PC-3 (cell line): Measurements from ENCODE around the gene RPS6KC1. TPM values are rescaled to one million over a fixed set of nuclear protein-coding genes. Genes with fewer than 3 reads are reported as not detected.

Experiments
- ATAC-seq: fragments of 200-7000 bp; cut with Tn5 transposase; 2 replicates; pipeline ENCODE4 v1.9.1; 2020; ENCODE audit warnings: mild to moderate bottlenecking, moderate library complexity
- BruUV-seq: library from RNA; stranded (reverse); fragments of 400-500 nt; replicated peaks from 2 replicates; lab custom pipeline; 2021; lab: Mats Ljungman, UMichigan
- CTCF ChIA-PET: fragments of 300-600 bp; sonication (Branson Sonifier 250); formaldehyde crosslinking; loops from one replicate; lab custom pipeline; 2022; ENCODE audit warnings: antibody characterized with exemption; lab: Charles Lee
- POLR2A ChIA-PET: fragments of 300-600 bp; sonication (Branson Sonifier 250); formaldehyde crosslinking; loops from one replicate; lab custom pipeline; 2022; ENCODE audit warnings: antibody characterized with exemption; ENCODE audit not compliant: unreplicated experiment; lab: Charles Lee
- DNase-seq: peaks from one replicate; pipeline ENCODE4 v3.0.0-alpha.2; 2015
- H2AFZ ChIP-seq: fragments of 300-600 bp; sonication (generic); 2 replicates; pipeline ENCODE4 v1.6.0; 2016; ENCODE audit warnings: antibody characterized with exemption, low read length
- H3F3A ChIP-seq: fragments of 300-600 bp; sonication (generic); one replicate; pipeline ENCODE4 v1.6.0; 2017; ENCODE audit warnings: antibody characterized with exemption, low read length, control low read depth, mild to moderate bottlenecking; ENCODE audit not compliant: unreplicated experiment
- H3K27ac ChIP-seq: fragments of 300-600 bp; sonication (generic); 2 replicates; pipeline ENCODE4 v1.5.1; 2016; ENCODE audit warnings: mild to moderate bottlenecking, low read length
- H3K27me3 ChIP-seq: fragments of 300-600 bp; sonication (generic); 2 replicates; pipeline ENCODE4 v1.6.1; 2016; ENCODE audit warnings: low read length, mixed read lengths
- H3K36me3 ChIP-seq: fragments of 300-600 bp; sonication (generic); 2 replicates; pipeline ENCODE4 v1.6.1; 2016; ENCODE audit warnings: low read depth, mixed run types, low read length, mixed read lengths
- H3K4me1 ChIP-seq: fragments of 300-600 bp; sonication (generic); 2 replicates; pipeline ENCODE4 v1.5.1; 2016; ENCODE audit warnings: low read length; ENCODE audit not compliant: insufficient read depth
- H3K4me2 ChIP-seq: fragments of 300-600 bp; sonication (generic); 2 replicates; pipeline ENCODE4 v1.6.0; 2016; ENCODE audit warnings: low read length
- H3K4me3 ChIP-seq: fragments of 300-600 bp; sonication (generic); 2 replicates; pipeline ENCODE4 v1.5.1; 2016; ENCODE audit warnings: mild to moderate bottlenecking, low read length, mixed read lengths
- H3K79me2 ChIP-seq: fragments of 300-600 bp; sonication (generic); 2 replicates; pipeline ENCODE4 v1.6.1; 2017; ENCODE audit warnings: low read length, mixed read lengths
- H3K9ac ChIP-seq: fragments of 300-600 bp; sonication (generic); 2 replicates; pipeline ENCODE4 v1.6.0; 2016; ENCODE audit warnings: mild to moderate bottlenecking, low read length
- H3K9me2 ChIP-seq: fragments of 300-600 bp; sonication (generic); replicated peaks from 2 replicates; pipeline ENCODE4 v1.6.1; 2016; ENCODE audit warnings: mixed run types, low read length, mixed read lengths
- H3K9me3 ChIP-seq: fragments of 300-600 bp; sonication (generic); 2 replicates; pipeline ENCODE4 v1.6.1; 2016; ENCODE audit warnings: low read length, mixed read lengths
- H4K20me1 ChIP-seq: fragments of 300-600 bp; sonication (generic); 2 replicates; pipeline ENCODE4 v1.6.1; 2016; ENCODE audit warnings: low read length, mixed read lengths
- EZH2 ChIP-seq: fragments of 300-600 bp; sonication (generic); IDR thresholded peaks from one replicate; pipeline ENCODE4 v1.6.1; 2017; ENCODE audit warnings: antibody characterized with exemption, mild to moderate bottlenecking, low read length; ENCODE audit not compliant: unreplicated experiment
- EZH2phosphoT487 ChIP-seq: fragments of 300-600 bp; sonication (generic); IDR thresholded peaks from 2 replicates; pipeline ENCODE4 v1.6.1; 2018; ENCODE audit warnings: mild to moderate bottlenecking, antibody characterized with exemption, low read length, borderline replicate concordance
- intact Hi-C: fragments of 100-400 bp; cut with micrococcal nuclease; formaldehyde crosslinking; loops from 2 replicates; pipeline ENCODE4 v1.9.0; 2023
- total RNA-seq: library from RNA; depleted of rRNA; stranded (reverse); fragments of >200 nt; gene quantifications from 2 replicates; pipeline ENCODE4 v1.2.3, GENCODE V29; 2014
- TF ChIP-seq, protein P1 (sequence below): fragments of 300-600 bp; sonication (generic); conservative IDR thresholded peaks from 2 replicates; pipeline ENCODE4 v1.5.1; 2017; ENCODE audit warnings: antibody characterized with exemption, low read depth, mild to moderate bottlenecking, low read length

Gene RPS6KC1
- total RNA-seq, 1 experiment from 2014 or later = 21.1 TPM

DNA sequence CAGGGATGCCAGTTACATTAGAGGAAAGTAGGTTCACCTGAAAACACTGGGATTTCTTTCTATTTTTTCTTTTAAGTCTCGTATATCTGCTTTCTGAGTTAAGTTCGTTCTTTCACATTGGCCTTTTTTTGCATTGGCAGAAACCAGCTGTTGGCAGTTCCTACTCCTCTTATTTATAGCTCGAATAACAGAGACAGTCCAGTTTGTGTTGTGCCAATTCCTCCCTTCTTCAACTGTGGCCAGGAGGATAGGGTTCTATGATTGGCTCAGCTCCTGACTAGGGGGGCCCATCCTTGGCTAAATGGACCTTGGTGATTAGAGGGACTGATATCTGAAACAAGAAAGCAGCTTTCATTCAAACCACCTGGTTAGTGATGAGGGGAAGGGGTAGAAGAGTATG lies 115.8 kb downstream of the RPS6KC1 start:
- Histone ChIP-seq H3F3A (no peaks in the 10 kb centered on the region), H3K27me3 (no peaks in the 10 kb centered on the region), H3K9me3 (no peaks in the 10 kb centered on the region), H3K4me3 (no peak overlapping the region), H3K79me2 (no peaks in the 10 kb centered on the region), H3K27ac (no peak overlapping the region), H2AFZ (no peak overlapping the region), H3K9ac (no peak overlapping the region), H4K20me1 (no peaks in the 10 kb centered on the region), H3K9me2 (no peaks in the 10 kb centered on the region), H3K4me1 (no peaks in the 10 kb centered on the region), H3K4me2 (no peak overlapping the region), H3K36me3 (no peaks in the 10 kb centered on the region)
- TF ChIP-seq EZH2 = no peak
- TF ChIP-seq, protein P1, sequence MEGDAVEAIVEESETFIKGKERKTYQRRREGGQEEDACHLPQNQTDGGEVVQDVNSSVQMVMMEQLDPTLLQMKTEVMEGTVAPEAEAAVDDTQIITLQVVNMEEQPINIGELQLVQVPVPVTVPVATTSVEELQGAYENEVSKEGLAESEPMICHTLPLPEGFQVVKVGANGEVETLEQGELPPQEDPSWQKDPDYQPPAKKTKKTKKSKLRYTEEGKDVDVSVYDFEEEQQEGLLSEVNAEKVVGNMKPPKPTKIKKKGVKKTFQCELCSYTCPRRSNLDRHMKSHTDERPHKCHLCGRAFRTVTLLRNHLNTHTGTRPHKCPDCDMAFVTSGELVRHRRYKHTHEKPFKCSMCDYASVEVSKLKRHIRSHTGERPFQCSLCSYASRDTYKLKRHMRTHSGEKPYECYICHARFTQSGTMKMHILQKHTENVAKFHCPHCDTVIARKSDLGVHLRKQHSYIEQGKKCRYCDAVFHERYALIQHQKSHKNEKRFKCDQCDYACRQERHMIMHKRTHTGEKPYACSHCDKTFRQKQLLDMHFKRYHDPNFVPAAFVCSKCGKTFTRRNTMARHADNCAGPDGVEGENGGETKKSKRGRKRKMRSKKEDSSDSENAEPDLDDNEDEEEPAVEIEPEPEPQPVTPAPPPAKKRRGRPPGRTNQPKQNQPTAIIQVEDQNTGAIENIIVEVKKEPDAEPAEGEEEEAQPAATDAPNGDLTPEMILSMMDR = no peak
- TF ChIP-seq EZH2phosphoT487 = no peak
- ChIA-PET CTCF (no interaction called here), POLR2A (no interaction called here)
- intact Hi-C loops = no loop called here
- no TSS peak for BruUV-seq
- no peak for DNase-seq
- ATAC-seq = no peak

DNA sequence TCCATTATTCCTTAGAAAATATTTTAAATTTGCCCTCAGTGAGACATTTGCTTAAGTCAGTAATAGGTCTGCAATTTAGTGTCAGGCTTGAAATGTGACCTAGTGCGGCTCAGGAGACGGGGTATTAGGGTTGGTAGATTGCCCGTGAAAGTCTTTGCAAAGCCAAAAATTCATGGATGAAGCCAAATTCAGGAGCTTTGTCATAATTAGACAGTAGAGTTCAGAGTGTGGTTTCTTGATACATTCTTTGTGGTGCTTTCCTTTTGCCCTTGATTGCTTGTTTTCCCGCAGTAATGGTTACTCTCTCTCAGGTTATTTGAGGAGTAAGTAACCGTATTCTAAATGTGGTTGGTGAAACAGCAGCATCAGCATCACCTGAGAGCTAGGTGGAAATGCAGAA lies 120.7 kb downstream of the RPS6KC1 start:
- no peaks in the 10 kb centered on the region; the same call in 1 of the 2 replicates for H4K20me1 ChIP-seq
- no peaks in the 10 kb centered on the region for H3F3A ChIP-seq
- H3K4me3 ChIP-seq = no peak overlapping the region
- H3K4me2 ChIP-seq = no peak overlapping the region
- H3K4me1 ChIP-seq = no peaks in the 10 kb centered on the region
- no TSS peak for BruUV-seq
- no peak overlapping the region for H2AFZ ChIP-seq
- ATAC-seq (no peak), DNase-seq (no peak)
- ChIA-PET CTCF (no interaction called here), POLR2A (no interaction called here)
- H3K27me3 ChIP-seq = 0 out of 2 replicates have a peak, but pooled peaks cover under 1% of the 10 kb centered on the region
- TF ChIP-seq EZH2 (no peak), EZH2phosphoT487 (no peak)
- TF ChIP-seq, protein P1 = no peak
- no peaks in the 10 kb centered on the region for H3K36me3 ChIP-seq
- H3K9ac ChIP-seq = no peak overlapping the region
- no peaks in the 10 kb centered on the region for H3K9me2 ChIP-seq
- intact Hi-C loops = no loop called here
- H3K79me2 ChIP-seq = no peaks in the 10 kb centered on the region
- no peak overlapping the region for H3K27ac ChIP-seq
- no peaks in the 10 kb centered on the region for H3K9me3 ChIP-seq

DNA sequence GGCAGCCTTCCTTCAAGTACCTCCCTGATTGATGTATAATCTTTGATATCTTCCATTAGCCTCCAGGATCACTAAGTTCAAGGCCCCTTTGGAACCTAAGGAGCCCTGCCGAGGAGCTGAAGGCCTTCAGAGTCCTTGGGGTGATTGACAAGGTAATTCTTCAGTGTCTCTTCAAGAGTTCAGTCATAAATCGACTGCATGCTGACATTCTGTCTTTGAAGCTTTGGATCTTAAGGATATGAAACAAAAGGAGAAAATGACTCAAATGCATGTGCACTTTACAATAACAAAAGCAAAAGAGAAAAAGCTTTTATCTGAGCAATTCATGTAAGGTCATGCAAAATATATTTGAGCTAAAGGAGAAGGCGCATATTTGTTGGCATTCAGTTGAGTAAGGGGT lies 125.3 kb downstream of the RPS6KC1 start:
- H4K20me1 ChIP-seq = no peaks in the 10 kb centered on the region; the same call in 1 of the 2 replicates
- intact Hi-C loops = no loop called here
- no peaks in the 10 kb centered on the region for H3K36me3 ChIP-seq
- H3F3A ChIP-seq = no peaks in the 10 kb centered on the region
- no peak overlapping the region for H3K4me2 ChIP-seq
- no peak for DNase-seq
- H3K9ac ChIP-seq = no peak overlapping the region
- H3K9me3 ChIP-seq = no peaks in the 10 kb centered on the region
- H3K4me3 ChIP-seq = no peak overlapping the region
- H3K4me1 ChIP-seq = no peaks in the 10 kb centered on the region
- 0 out of 2 replicates have a peak, but pooled peaks cover 4% of the 10 kb centered on the region for H3K27me3 ChIP-seq
- no peak overlapping the region for H2AFZ ChIP-seq
- BruUV-seq = no TSS peak
- no peaks in the 10 kb centered on the region for H3K79me2 ChIP-seq
- H3K27ac ChIP-seq = no peak overlapping the region
- H3K9me2 ChIP-seq = no peaks in the 10 kb centered on the region
- ATAC-seq = no peak
- no peak for TF ChIP-seq EZH2phosphoT487
- no peak for TF ChIP-seq EZH2
- TF ChIP-seq, protein P1 = no peak
- POLR2A ChIA-PET = no interaction called here
- CTCF ChIA-PET = no interaction called here
